Measurements from ENCODE around the gene TNFRSF1A. TPM values are rescaled to one million over a fixed set of nuclear protein-coding genes. Genes with fewer than 3 reads are reported as not detected.
A peak's percentile ranks its signal among the peaks of the same experiment; 100 is the strongest.

Gene TNFRSF1A
- total and polyA plus RNA-seq, 9 of the 15 experiments (the other 6 are each of a cell fraction or from before 2014, with no cell fraction given), result 0.76 to 43.5 (median 30.0) TPM

GRCh38 chr12:6323340-6323994 is 18.4 kb downstream of the TNFRSF1A start (continued):
- TF ChIP-seq, protein P1, sequence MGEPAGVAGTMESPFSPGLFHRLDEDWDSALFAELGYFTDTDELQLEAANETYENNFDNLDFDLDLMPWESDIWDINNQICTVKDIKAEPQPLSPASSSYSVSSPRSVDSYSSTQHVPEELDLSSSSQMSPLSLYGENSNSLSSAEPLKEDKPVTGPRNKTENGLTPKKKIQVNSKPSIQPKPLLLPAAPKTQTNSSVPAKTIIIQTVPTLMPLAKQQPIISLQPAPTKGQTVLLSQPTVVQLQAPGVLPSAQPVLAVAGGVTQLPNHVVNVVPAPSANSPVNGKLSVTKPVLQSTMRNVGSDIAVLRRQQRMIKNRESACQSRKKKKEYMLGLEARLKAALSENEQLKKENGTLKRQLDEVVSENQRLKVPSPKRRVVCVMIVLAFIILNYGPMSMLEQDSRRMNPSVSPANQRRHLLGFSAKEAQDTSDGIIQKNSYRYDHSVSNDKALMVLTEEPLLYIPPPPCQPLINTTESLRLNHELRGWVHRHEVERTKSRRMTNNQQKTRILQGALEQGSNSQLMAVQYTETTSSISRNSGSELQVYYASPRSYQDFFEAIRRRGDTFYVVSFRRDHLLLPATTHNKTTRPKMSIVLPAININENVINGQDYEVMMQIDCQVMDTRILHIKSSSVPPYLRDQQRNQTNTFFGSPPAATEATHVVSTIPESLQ (CRISPR knock-in tag; IDR thresholded peaks at IDR 0.05), result no peak
- TF ChIP-seq DDX20 (tag; IDR thresholded peaks at IDR 0.05; ENCODE audit: low read depth) (no peak), MEIS2 (IDR thresholded peaks at IDR 0.05; ENCODE audit: partially characterized antibody) (peak; percentile 62), MAZ (CRISPR knock-in tag; conservative IDR thresholded peaks at IDR 0.05 in 1 of 2, IDR thresholded peaks at IDR 0.05 in 1 of 2) (peak in 1 of 2 experiments; percentile 61; a peak in 2 of 4 replicates), TEAD1 (CRISPR knock-in tag; IDR thresholded peaks at IDR 0.05) (no peak), TBP (optimal IDR thresholded peaks at IDR 0.05; ENCODE audit: low read depth, low read length) (no peak), CTCF (IDR thresholded peaks at IDR 0.05 in 2 of 3, conservative IDR thresholded peaks at IDR 0.05 in 1 of 3; ENCODE audit: insufficient read depth in 2 of 3, low read depth in 1 of 3, low read length in 3 of 3) (peak; percentile 67 to 93 (median 90)), DIDO1 (tag; IDR thresholded peaks at IDR 0.05; ENCODE audit: low read depth) (no peak), PHTF2 (CRISPR knock-in tag; IDR thresholded peaks at IDR 0.05) (no peak), EP300 (IDR thresholded peaks at IDR 0.05; ENCODE audit: low read length) (peak; percentile 40; the same call in 1 of the 2 replicates), MBD1 (CRISPR knock-in tag; IDR thresholded peaks at IDR 0.05) (no peak), CCNT2 (IDR thresholded peaks at IDR 0.05; ENCODE audit: borderline replicate concordance, extremely low read depth, insufficient read length, low read depth, low read length) (no peak), SREBF2 (CRISPR knock-in tag; IDR thresholded peaks at IDR 0.05) (no peak), SAP30 (IDR thresholded peaks at IDR 0.05; ENCODE audit: borderline replicate concordance, insufficient read depth, low read depth, low read length, poor library complexity, severe bottlenecking) (no peak), TAF9B (IDR thresholded peaks at IDR 0.05; ENCODE audit: partially characterized antibody) (peak; percentile 35), DPF2 (IDR thresholded peaks at IDR 0.05) (peak; percentile 91), RBM34 (IDR thresholded peaks at IDR 0.05; ENCODE audit: borderline replicate concordance, insufficient read depth, low read length) (no peak)
- TF ChIP-seq, protein P2, sequence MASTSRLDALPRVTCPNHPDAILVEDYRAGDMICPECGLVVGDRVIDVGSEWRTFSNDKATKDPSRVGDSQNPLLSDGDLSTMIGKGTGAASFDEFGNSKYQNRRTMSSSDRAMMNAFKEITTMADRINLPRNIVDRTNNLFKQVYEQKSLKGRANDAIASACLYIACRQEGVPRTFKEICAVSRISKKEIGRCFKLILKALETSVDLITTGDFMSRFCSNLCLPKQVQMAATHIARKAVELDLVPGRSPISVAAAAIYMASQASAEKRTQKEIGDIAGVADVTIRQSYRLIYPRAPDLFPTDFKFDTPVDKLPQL (IDR thresholded peaks at IDR 0.05; ENCODE audit: extremely low read depth, insufficient read length), result no peak
- TF ChIP-seq, protein P3, sequence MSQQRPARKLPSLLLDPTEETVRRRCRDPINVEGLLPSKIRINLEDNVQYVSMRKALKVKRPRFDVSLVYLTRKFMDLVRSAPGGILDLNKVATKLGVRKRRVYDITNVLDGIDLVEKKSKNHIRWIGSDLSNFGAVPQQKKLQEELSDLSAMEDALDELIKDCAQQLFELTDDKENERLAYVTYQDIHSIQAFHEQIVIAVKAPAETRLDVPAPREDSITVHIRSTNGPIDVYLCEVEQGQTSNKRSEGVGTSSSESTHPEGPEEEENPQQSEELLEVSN (IDR thresholded peaks at IDR 0.05; ENCODE audit: borderline replicate concordance in 1 of 2, extremely low read depth in 1 of 2, insufficient read depth in 1 of 2, insufficient read length in 1 of 2, low read depth in 1 of 2, low read length in 1 of 2, poor library complexity in 1 of 2, severe bottlenecking in 1 of 2), result no peak

All from K562 (cell line).